Tibial nerve (tissue), 4 donors: ENCODE data around the gene PIK3CD. TPM values are rescaled to one million over a fixed set of nuclear protein-coding genes. Genes with fewer than 3 reads are reported as not detected.

Source experiments
- DNase-seq, 2 donors: peaks; one replicate each; pipeline ENCODE4 v3.0.0-alpha.2; 2019; ENCODE audit warnings: low spot score in 2 of 2
- H3K27ac ChIP-seq, 4 donors: fragments of 200-600 bp; sonication (generic) in 3 of 4; one replicate each; pipeline ENCODE4 v1.5.1; 2017 to 2019; ENCODE audit warnings: mild to moderate bottlenecking in 1 of 4
- H3K27me3 ChIP-seq, 2 donors: fragments of 200-600 bp; sonication (generic) in 1 of 2; one replicate each; pipeline versions ENCODE4 v1.5.1 to v1.6.0; 2017 to 2019
- H3K36me3 ChIP-seq, 3 donors: fragments of 200-600 bp; sonication (generic); one replicate each; pipeline ENCODE4 v1.5.1; 2018 to 2019
- H3K4me1 ChIP-seq, 4 donors: fragments of 200-600 bp; sonication (generic) in 3 of 4; one replicate each; pipeline ENCODE4 v1.5.1; 2017 to 2019
- H3K4me3 ChIP-seq, 4 donors: fragments of 200-600 bp; sonication (generic) in 3 of 4; one replicate each; pipeline ENCODE4 v1.5.1; 2017 to 2019; ENCODE audit warnings: mild to moderate bottlenecking in 1 of 4, moderate library complexity in 1 of 4
- H3K9me3 ChIP-seq, 4 donors: fragments of 200-600 bp; sonication (generic) in 3 of 4; one replicate each; pipeline ENCODE4 v1.5.1; 2017 to 2019
- EP300 ChIP-seq, 2 donors: sonication (generic); formaldehyde crosslinking; IDR thresholded peaks; one replicate each; pipeline ENCODE4 v1.6.1; 2017; ENCODE audit warnings: antibody characterized with exemption in 2 of 2, mild to moderate bottlenecking in 1 of 2
- POLR2A ChIP-seq, 2 donors: fragments of 450-650 bp; IDR thresholded peaks; one replicate each; pipeline ENCODE4 v1.6.1; 2017; ENCODE audit warnings: antibody characterized with exemption in 2 of 2, mild to moderate bottlenecking in 2 of 2, moderate library complexity in 2 of 2
- WGBS, 2 donors: methylation state at CpG; one replicate each; pipeline ENCODE4 v1.1.5; 2018; 5-methylcytosine and 5-hydroxymethylcytosine counted together
- total RNA-seq, 4 donors: library from RNA; depleted of rRNA; stranded (reverse); fragments of >200 nt; gene quantifications; one replicate each; pipeline ENCODE4 v1.1.0, GENCODE V29; 2016
- TF ChIP-seq, protein P1 (sequence below), 5 experiments: fragments of 200-600 bp in 3 of 5; fragments of 450-650 bp in 2 of 5; sonication (generic) in 3 of 5; IDR thresholded peaks; one replicate each; pipeline ENCODE4 v1.5.1; 2016 to 2019; ENCODE audit warnings: antibody characterized with exemption in 5 of 5, mild to moderate bottlenecking in 3 of 5, moderate library complexity in 2 of 5

Gene PIK3CD
- total RNA-seq, 4 donors from 2014 or later, result 6.9 to 18.0 (median 10.2) TPM

DNA sequence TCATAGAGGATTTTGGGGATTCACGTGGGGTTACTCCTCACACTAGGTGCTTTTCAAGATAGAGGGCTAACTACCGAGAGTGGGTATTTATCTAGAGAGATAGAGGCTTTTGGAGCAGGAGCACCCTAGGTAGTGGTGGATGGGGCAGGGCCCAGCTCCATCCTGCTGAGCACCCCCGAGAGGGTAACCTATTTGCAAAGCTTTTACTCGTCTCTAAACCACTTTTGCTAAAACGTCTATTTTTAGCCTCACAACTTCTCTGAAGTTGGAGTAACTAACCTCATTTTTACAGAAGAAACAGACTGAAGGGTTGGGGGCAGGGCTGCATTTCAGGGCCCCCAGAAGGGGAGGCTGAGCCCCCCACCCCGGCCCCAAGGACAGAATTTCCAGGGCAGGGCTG, 12.3 kb upstream of the PIK3CD start:
- no peak for DNase-seq
- H3K36me3 ChIP-seq, result no peaks in the 10 kb centered on the region
- H3K4me1 ChIP-seq, result no peaks in the 10 kb centered on the region
- TF ChIP-seq, protein P1, sequence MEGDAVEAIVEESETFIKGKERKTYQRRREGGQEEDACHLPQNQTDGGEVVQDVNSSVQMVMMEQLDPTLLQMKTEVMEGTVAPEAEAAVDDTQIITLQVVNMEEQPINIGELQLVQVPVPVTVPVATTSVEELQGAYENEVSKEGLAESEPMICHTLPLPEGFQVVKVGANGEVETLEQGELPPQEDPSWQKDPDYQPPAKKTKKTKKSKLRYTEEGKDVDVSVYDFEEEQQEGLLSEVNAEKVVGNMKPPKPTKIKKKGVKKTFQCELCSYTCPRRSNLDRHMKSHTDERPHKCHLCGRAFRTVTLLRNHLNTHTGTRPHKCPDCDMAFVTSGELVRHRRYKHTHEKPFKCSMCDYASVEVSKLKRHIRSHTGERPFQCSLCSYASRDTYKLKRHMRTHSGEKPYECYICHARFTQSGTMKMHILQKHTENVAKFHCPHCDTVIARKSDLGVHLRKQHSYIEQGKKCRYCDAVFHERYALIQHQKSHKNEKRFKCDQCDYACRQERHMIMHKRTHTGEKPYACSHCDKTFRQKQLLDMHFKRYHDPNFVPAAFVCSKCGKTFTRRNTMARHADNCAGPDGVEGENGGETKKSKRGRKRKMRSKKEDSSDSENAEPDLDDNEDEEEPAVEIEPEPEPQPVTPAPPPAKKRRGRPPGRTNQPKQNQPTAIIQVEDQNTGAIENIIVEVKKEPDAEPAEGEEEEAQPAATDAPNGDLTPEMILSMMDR (IDR thresholded peaks at IDR 0.05), result no peak
- TF ChIP-seq EP300 (IDR thresholded peaks at IDR 0.05), result no peak
- no peak for TF ChIP-seq POLR2A (IDR thresholded peaks at IDR 0.05)
- no peaks in the 10 kb centered on the region for H3K9me3 ChIP-seq
- no peaks in the 10 kb centered on the region for H3K27me3 ChIP-seq
- H3K27ac ChIP-seq, result no peak overlapping the region
- WGBS, 2 donors, result 57 to 74% methylated on average over 6 of the region's 6 CpGs
- H3K4me3 ChIP-seq, result no peak overlapping the region

DNA sequence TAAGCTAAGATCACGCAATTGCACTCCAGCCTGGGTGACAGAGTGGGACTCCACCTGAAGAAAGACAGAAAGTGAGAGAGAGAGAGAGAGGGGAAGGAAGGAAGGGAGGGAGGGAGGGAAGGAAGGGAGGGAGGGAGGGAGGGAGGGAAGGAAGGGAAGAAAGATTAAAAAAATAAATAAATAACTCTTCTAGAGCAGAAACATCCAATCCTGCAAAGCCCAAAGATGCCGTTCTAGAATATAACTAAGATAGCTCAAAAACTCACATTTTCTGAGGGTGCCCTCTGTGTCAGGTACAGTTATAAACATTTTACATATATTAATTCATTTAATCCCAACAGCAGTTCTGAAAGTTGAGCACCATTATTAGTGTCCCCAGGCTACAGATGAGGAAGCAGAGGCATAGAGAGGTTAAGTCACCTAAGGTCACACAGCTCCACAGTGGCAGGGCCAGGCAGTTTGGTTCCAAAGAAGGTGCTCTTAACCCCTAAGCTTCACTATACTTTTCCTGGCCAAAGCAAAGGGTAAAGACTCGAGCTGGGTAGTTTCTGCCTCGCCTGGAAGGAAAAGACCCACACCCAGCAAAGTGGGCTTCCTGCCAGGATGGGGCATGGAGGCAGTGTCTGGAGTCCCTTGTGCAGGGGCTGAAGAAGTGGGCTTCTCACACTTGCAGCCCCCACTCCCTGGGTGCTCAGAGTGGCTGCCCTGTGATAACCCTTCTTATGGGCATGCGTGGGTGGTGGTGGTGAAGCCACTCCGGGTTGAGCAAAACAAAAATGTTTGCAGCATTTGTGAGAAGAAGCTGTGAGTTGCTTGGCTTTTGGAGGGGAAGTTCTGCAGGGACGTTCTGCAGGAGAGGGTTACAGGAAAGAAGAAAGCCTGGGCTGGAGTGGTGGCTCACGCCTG, 7.9 kb upstream of the PIK3CD start:
- no peaks in the 10 kb centered on the region for H3K27me3 ChIP-seq
- WGBS, 2 donors, result 42 to 52% methylated on average over 8 of the region's 8 CpGs
- H3K4me3 ChIP-seq, result no peak overlapping the region
- H3K27ac ChIP-seq, result no peak overlapping the region
- H3K36me3 ChIP-seq, result no peaks in the 10 kb centered on the region
- no peak for DNase-seq
- no peak for TF ChIP-seq POLR2A (IDR thresholded peaks at IDR 0.05)
- no peak for TF ChIP-seq EP300 (IDR thresholded peaks at IDR 0.05)
- no peaks in the 10 kb centered on the region for H3K9me3 ChIP-seq
- H3K4me1 ChIP-seq, result no peaks in the 10 kb centered on the region

DNA sequence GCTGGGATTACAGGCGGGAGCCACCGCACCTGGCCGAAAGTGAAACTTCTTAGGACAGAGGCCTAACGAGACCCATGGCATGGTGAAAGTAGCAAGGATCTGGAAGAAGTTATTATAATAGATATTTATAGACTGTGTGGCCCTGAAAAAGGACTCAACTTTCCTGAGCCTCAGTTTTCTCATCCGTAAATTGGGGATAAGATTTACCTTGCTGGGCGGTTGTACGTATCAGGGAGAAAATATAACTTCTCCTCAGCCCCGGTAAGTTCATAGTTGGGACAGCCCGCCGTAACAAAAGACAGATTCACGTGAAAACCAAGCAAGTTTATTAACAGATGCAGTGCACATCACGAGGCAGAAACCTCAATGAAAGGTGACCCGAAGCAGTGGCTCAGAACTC, 5.5 kb upstream of the PIK3CD start:
- Histone ChIP-seq H3K27me3 (peaks cover 0 to 9% of the 10 kb centered on the region in 2 donors), H3K4me3 (no peak overlapping the region), H3K4me1 (peaks cover 0 to under 1% (median 0%) of the 10 kb centered on the region in 4 donors), H3K36me3 (no peaks in the 10 kb centered on the region), H3K27ac (no peak overlapping the region), H3K9me3 (no peaks in the 10 kb centered on the region)
- TF ChIP-seq EP300 (IDR thresholded peaks at IDR 0.05) (no peak), POLR2A (IDR thresholded peaks at IDR 0.05) (no peak)
- TF ChIP-seq, protein P1 (IDR thresholded peaks at IDR 0.05), result no peak
- WGBS, 2 donors, result 91% methylated on average over 13 of the region's 13 CpGs
- DNase-seq, result no peak

DNA sequence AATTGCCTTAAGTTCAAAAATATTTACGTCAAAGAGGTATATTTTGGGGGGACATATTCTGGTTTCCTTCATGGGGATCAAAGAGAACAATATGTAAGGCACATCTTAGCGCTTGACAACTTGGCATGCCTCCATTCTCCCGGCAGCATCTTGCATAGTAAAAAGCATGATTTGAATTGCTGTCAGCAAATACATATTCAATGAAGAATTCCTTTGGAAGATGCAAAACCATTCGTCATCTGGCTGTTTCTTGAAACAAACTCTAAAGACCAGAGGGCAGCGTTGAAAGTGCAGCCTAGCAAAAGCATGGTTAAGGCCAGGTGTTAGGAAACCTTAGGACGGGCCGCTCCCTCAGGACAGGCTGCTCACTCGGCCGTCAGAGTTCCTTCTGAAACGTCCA, 3.4 kb upstream of the PIK3CD start:
- Histone ChIP-seq H3K27me3 (peaks cover 0 to 28% of the 10 kb centered on the region in 2 donors), H3K27ac (no peak overlapping the region), H3K4me1 (peaks cover 0 to 20% (median 7%) of the 10 kb centered on the region in 4 donors), H3K36me3 (no peaks in the 10 kb centered on the region), H3K4me3 (no peak overlapping the region), H3K9me3 (no peaks in the 10 kb centered on the region)
- WGBS, 2 donors, result 56 to 62% methylated on average over 10 of the region's 10 CpGs
- TF ChIP-seq, protein P1 (IDR thresholded peaks at IDR 0.05), result no peak
- TF ChIP-seq EP300 (IDR thresholded peaks at IDR 0.05), result no peak
- no peak for TF ChIP-seq POLR2A (IDR thresholded peaks at IDR 0.05)
- no peak for DNase-seq

DNA sequence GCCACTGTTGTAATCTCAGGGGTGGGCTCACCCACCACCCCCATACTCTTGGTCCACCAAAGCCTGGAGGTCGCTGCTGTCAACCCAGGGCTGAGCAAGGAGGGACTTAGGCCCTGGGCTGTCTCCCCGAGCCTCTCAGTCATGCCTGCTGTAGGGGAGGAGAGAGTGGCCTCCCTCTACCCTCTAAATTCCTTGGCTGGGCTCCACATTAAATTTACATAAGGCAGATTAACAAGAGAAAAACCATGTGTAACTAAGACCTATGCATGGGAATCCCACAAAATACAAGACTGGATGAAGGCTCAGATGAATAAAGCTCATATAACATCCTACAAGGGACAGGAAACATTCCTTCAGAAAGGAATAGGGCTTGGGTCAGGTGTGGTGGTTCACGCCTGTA, 1.8 kb upstream of the PIK3CD start:
- DNase-seq, result no peak
- Histone ChIP-seq H3K36me3 (no peaks in the 10 kb centered on the region), H3K27ac (no peak overlapping the region), H3K27me3 (peaks cover 0 to 43% of the 10 kb centered on the region in 2 donors), H3K4me1 (peaks cover 0 to 20% (median 7%) of the 10 kb centered on the region in 4 donors), H3K4me3 (no peak overlapping the region), H3K9me3 (no peaks in the 10 kb centered on the region)
- TF ChIP-seq EP300 (IDR thresholded peaks at IDR 0.05) (no peak), POLR2A (IDR thresholded peaks at IDR 0.05) (no peak)
- TF ChIP-seq, protein P1 (IDR thresholded peaks at IDR 0.05), result no peak
- WGBS, 2 donors, result 85 to 86% methylated on average over 3 of the region's 3 CpGs
